Measurements from ENCODE around the gene CABP1.

Gene CABP1

GRCh38 chr12:120706029-120706428, 65.6 kb downstream of the CABP1 start:
- no peak for TF ChIP-seq POLR2AphosphoS5 (IDR thresholded peaks at IDR 0.05; ENCODE audit: low read depth, low read length)
- no peak for TF ChIP-seq SIN3A (IDR thresholded peaks at IDR 0.05; ENCODE audit: borderline replicate concordance, insufficient read depth, low read length)
- TF ChIP-seq, protein P1, sequence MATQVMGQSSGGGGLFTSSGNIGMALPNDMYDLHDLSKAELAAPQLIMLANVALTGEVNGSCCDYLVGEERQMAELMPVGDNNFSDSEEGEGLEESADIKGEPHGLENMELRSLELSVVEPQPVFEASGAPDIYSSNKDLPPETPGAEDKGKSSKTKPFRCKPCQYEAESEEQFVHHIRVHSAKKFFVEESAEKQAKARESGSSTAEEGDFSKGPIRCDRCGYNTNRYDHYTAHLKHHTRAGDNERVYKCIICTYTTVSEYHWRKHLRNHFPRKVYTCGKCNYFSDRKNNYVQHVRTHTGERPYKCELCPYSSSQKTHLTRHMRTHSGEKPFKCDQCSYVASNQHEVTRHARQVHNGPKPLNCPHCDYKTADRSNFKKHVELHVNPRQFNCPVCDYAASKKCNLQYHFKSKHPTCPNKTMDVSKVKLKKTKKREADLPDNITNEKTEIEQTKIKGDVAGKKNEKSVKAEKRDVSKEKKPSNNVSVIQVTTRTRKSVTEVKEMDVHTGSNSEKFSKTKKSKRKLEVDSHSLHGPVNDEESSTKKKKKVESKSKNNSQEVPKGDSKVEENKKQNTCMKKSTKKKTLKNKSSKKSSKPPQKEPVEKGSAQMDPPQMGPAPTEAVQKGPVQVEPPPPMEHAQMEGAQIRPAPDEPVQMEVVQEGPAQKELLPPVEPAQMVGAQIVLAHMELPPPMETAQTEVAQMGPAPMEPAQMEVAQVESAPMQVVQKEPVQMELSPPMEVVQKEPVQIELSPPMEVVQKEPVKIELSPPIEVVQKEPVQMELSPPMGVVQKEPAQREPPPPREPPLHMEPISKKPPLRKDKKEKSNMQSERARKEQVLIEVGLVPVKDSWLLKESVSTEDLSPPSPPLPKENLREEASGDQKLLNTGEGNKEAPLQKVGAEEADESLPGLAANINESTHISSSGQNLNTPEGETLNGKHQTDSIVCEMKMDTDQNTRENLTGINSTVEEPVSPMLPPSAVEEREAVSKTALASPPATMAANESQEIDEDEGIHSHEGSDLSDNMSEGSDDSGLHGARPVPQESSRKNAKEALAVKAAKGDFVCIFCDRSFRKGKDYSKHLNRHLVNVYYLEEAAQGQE (IDR thresholded peaks at IDR 0.05; ENCODE audit: insufficient read depth in 1 of 2, low read depth in 2 of 2, low read length in 2 of 2), result no peak
- TF ChIP-seq FOXP2 (optimal IDR thresholded peaks at IDR 0.05; ENCODE audit: borderline replicate concordance, extremely low read depth, extremely low read length, insufficient read depth), result no peak
- no peak for TF ChIP-seq TAF1 (IDR thresholded peaks at IDR 0.05; ENCODE audit: borderline replicate concordance, insufficient read depth, low read length)

DNA sequence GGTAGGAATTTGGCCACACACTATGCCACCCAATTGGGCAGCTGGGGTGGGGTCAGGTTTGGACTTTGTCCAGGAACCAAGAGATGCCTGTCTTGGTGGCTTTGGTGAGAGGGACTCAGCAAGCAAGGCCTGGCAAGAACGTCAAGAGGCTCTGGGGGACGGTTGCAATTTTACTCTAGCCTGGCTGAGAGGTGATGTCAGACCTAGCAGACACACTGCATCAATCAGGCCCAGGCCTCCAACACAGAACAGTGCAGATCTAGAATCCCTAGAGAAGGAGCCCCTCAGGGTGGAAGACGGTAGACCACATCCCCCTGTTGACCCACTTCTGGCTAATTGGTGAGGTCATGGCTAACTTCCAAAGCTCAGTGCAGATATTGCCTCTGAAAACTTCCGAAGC, 68.2 kb downstream of the CABP1 start:
- TF ChIP-seq FOXP2 (optimal IDR thresholded peaks at IDR 0.05; ENCODE audit: borderline replicate concordance, extremely low read depth, extremely low read length, insufficient read depth) (no peak), SIN3A (IDR thresholded peaks at IDR 0.05; ENCODE audit: borderline replicate concordance, insufficient read depth, low read length) (no peak), POLR2AphosphoS5 (IDR thresholded peaks at IDR 0.05; ENCODE audit: low read depth, low read length) (no peak), TAF1 (IDR thresholded peaks at IDR 0.05; ENCODE audit: borderline replicate concordance, insufficient read depth, low read length) (no peak)
- TF ChIP-seq, protein P1 (IDR thresholded peaks at IDR 0.05; ENCODE audit: insufficient read depth in 1 of 2, low read depth in 2 of 2, low read length in 2 of 2), result no peak

GRCh38 chr12:120710031-120710804, 69.8 kb downstream of the CABP1 start, which contains the start of gene UNC119B:
Gene UNC119B, plus strand, starts transcription at chr12:120710458. Its CDS starts 17 bp downstream, at chr12:120710475.
- TF ChIP-seq TAF1 (IDR thresholded peaks at IDR 0.05; ENCODE audit: borderline replicate concordance, insufficient read depth, low read length), result no peak
- peak; percentile 84 for TF ChIP-seq POLR2AphosphoS5 (IDR thresholded peaks at IDR 0.05; ENCODE audit: low read depth, low read length)
- peak; percentile 7 for TF ChIP-seq FOXP2 (optimal IDR thresholded peaks at IDR 0.05; ENCODE audit: borderline replicate concordance, extremely low read depth, extremely low read length, insufficient read depth)
- TF ChIP-seq SIN3A (IDR thresholded peaks at IDR 0.05; ENCODE audit: borderline replicate concordance, insufficient read depth, low read length), result peak; percentile 22; the same call in 1 of the 2 replicates
- TF ChIP-seq, protein P1 (IDR thresholded peaks at IDR 0.05; ENCODE audit: insufficient read depth in 1 of 2, low read depth in 2 of 2, low read length in 2 of 2), result 0 out of 4 replicates have a peak, but pooled peaks of 1 of the 2 experiments have one; percentile 38

GRCh38 chr12:120710805-120711296, 70.4 kb downstream of the CABP1 start:
- TF ChIP-seq, protein P1 (IDR thresholded peaks at IDR 0.05; ENCODE audit: insufficient read depth in 1 of 2, low read depth in 2 of 2, low read length in 2 of 2), result no peak
- TF ChIP-seq TAF1 (IDR thresholded peaks at IDR 0.05; ENCODE audit: borderline replicate concordance, insufficient read depth, low read length) (no peak), POLR2AphosphoS5 (IDR thresholded peaks at IDR 0.05; ENCODE audit: low read depth, low read length) (no peak), SIN3A (IDR thresholded peaks at IDR 0.05; ENCODE audit: borderline replicate concordance, insufficient read depth, low read length) (no peak), FOXP2 (optimal IDR thresholded peaks at IDR 0.05; ENCODE audit: borderline replicate concordance, extremely low read depth, extremely low read length, insufficient read depth) (no peak)

Measured in PFSK-1 (cell line).